Keratinocyte (primary cell): ENCODE results near the gene CSNK1G1. TPM values are rescaled to one million over a fixed set of nuclear protein-coding genes. Genes with fewer than 3 reads are reported as not detected.
A peak's percentile ranks its signal among the peaks of the same experiment; 100 is the strongest.

ENCODE experiments used
- DNase-seq: peaks from one replicate; pipeline ENCODE4 v3.0.0-alpha.2; 2011; ENCODE audit warnings: low read depth, missing footprints, low spot score
- FAIRE-seq: peaks from 2 replicates; lab custom pipeline; 2011; peaks lifted over from hg19 to GRCh38; lab: Jason Lieb, UNC
- H2AFZ ChIP-seq: 2 replicates; pipeline ENCODE4 v1.6.0; 2012; ENCODE audit warnings: low read length, control low read depth, inconsistent platforms; ENCODE audit not compliant: control insufficient read depth
- H3K27ac ChIP-seq: 2 replicates; pipeline ENCODE4 v1.5.1; 2011; ENCODE audit warnings: low read length; ENCODE audit not compliant: control insufficient read depth, insufficient read depth
- H3K27me3 ChIP-seq: 3 replicates; pipeline ENCODE4 v1.6.0; 2011; ENCODE audit warnings: low read length; ENCODE audit not compliant: control insufficient read depth, insufficient read depth; ENCODE audit errors: extremely low read depth
- H3K36me3 ChIP-seq, 2 experiments: 2 replicates in 1 of 2; 3 replicates in 1 of 2; pipeline ENCODE4 v1.5.1; 2011; ENCODE audit warnings: low read length in 2 of 2, mild to moderate bottlenecking in 1 of 2; ENCODE audit not compliant: control insufficient read depth in 2 of 2, insufficient read depth in 2 of 2; ENCODE audit errors: extremely low read depth in 1 of 2
- H3K4me1 ChIP-seq: 3 replicates; pipeline ENCODE4 v1.5.1; 2011; ENCODE audit warnings: low read length; ENCODE audit not compliant: control insufficient read depth, insufficient read depth; ENCODE audit errors: extremely low read depth
- H3K4me2 ChIP-seq: 3 replicates; pipeline ENCODE4 v1.6.0; 2011; ENCODE audit warnings: low read depth, low read length; ENCODE audit not compliant: control insufficient read depth, insufficient read depth; ENCODE audit errors: extremely low read depth
- H3K4me3 ChIP-seq, 3 experiments: fragments of 200-600 bp in 1 of 3; sonication (generic) in 1 of 3; 2 replicates in 2 of 3; 3 replicates in 1 of 3; pipeline ENCODE4 v1.5.1; 2011 to 2016; ENCODE audit warnings: low read length in 3 of 3, mild to moderate bottlenecking in 3 of 3, control low read depth in 2 of 3, inconsistent platforms in 1 of 3, low read depth in 1 of 3, mixed read lengths in 1 of 3, mixed run types in 1 of 3, moderate library complexity in 1 of 3; ENCODE audit not compliant: control insufficient read depth in 2 of 3, insufficient read depth in 2 of 3; ENCODE audit errors: extremely low read depth in 1 of 3
- H3K79me2 ChIP-seq: 2 replicates; pipeline ENCODE4 v1.6.0; 2012; ENCODE audit warnings: low read length; ENCODE audit not compliant: control insufficient read depth, insufficient read depth
- H3K9ac ChIP-seq: 3 replicates; pipeline ENCODE4 v1.6.0; 2011; ENCODE audit warnings: low read length; ENCODE audit not compliant: control insufficient read depth, insufficient read depth; ENCODE audit errors: extremely low read depth
- H3K9me1 ChIP-seq: 3 replicates; pipeline ENCODE4 v1.6.0; 2011; ENCODE audit warnings: low read length; ENCODE audit not compliant: control insufficient read depth, insufficient read depth; ENCODE audit errors: extremely low read depth
- H3K9me3 ChIP-seq: 2 replicates; pipeline ENCODE4 v1.5.1; 2012; ENCODE audit warnings: low read depth, low read length; ENCODE audit not compliant: control insufficient read depth
- H4K20me1 ChIP-seq: 3 replicates; pipeline ENCODE4 v1.6.0; 2011; ENCODE audit warnings: low read length; ENCODE audit not compliant: control insufficient read depth, insufficient read depth; ENCODE audit errors: extremely low read depth
- EZH2 ChIP-seq: IDR thresholded peaks from one replicate; pipeline ENCODE4 v1.6.1; 2012; ENCODE audit warnings: inconsistent platforms, mild to moderate bottlenecking, low read length, moderate library complexity
- dilution Hi-C: fragments of 300-500 bp; cut with MboI; formaldehyde crosslinking; loops from one replicate; pipeline ENCODE4 v1.7.0; 2020; ENCODE audit warnings: low sequenced_read_pairs; ENCODE audit not compliant: extremely low pct_ligation_motif_present
- polyA plus RNA-seq, 5 experiments: library from polyadenylated mRNA; depleted of rRNA in 3 of 5; stranded (reverse) in 3 of 5; stranded (forward) in 1 of 5; unstranded in 1 of 5; fragments of >200 nt; gene quantifications; 1 replicate in 1 of 5; 2 replicates in 3 of 5; 3 replicates in 1 of 5; pipeline versions ENCODE4 v1.2.1 to v1.2.3, GENCODE V29; 2011 to 2012; ENCODE audit warnings: missing spikeins in 2 of 5, low read depth in 1 of 5, low replicate concordance in 1 of 5
- TF ChIP-seq, protein P1 (sequence below), 3 experiments: IDR thresholded peaks in 1 of 3; conservative IDR thresholded peaks in 1 of 3; optimal IDR thresholded peaks in 1 of 3; 2 replicates in 2 of 3; 3 replicates in 1 of 3; pipeline versions ENCODE3 to v1.5.1; 2011; ENCODE audit warnings: low read length in 3 of 3, mild to moderate bottlenecking in 3 of 3, moderate library complexity in 2 of 3, control low read depth in 1 of 3, inconsistent platforms in 1 of 3; ENCODE audit not compliant: insufficient read depth in 2 of 3; ENCODE audit errors: extremely low read depth in 1 of 3

CSNK1G1 gene
- polyA plus RNA-seq, 1 donor (not counting 4 experiments of a cell fraction or from before 2014, with no cell fraction given): 28.9 TPM

DNA sequence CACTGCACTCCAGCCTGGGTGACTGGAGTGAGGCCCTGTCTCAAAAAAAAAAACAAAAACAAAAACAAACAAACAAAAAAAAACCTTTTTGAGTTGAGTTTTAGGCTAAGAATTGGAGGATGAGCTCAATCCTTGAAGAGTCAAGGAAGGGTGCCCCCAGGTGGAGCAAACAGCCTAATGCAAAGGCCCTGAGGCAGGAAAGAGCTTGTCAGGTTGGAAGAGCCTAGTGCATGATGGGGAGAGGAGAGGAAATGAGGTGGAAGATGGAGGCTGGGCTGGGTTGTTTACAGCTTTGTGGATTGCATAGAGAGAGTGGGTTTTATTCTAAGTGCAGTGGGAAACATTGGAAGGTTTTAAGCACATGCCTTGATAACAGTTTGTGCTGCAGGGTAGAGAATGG, 206.5 kb downstream of the CSNK1G1 start:
- Histone ChIP-seq H2AFZ (no peak overlapping the region), H3K4me2 (no peak overlapping the region), H3K9me3 (no peaks in the 10 kb centered on the region), H4K20me1 (peaks cover 2% of the 10 kb centered on the region), H3K27me3 (peaks cover 15% of the 10 kb centered on the region), H3K4me3 (no peak overlapping the region), H3K4me1 (peaks cover 4% of the 10 kb centered on the region), H3K9ac (no peak overlapping the region), H3K9me1 (no peaks in the 10 kb centered on the region), H3K36me3 (peaks cover 3 to 6% of the 10 kb centered on the region in 2 experiments), H3K79me2 (no peaks in the 10 kb centered on the region), H3K27ac (no peak overlapping the region)
- TF ChIP-seq, protein P1, sequence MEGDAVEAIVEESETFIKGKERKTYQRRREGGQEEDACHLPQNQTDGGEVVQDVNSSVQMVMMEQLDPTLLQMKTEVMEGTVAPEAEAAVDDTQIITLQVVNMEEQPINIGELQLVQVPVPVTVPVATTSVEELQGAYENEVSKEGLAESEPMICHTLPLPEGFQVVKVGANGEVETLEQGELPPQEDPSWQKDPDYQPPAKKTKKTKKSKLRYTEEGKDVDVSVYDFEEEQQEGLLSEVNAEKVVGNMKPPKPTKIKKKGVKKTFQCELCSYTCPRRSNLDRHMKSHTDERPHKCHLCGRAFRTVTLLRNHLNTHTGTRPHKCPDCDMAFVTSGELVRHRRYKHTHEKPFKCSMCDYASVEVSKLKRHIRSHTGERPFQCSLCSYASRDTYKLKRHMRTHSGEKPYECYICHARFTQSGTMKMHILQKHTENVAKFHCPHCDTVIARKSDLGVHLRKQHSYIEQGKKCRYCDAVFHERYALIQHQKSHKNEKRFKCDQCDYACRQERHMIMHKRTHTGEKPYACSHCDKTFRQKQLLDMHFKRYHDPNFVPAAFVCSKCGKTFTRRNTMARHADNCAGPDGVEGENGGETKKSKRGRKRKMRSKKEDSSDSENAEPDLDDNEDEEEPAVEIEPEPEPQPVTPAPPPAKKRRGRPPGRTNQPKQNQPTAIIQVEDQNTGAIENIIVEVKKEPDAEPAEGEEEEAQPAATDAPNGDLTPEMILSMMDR (optimal IDR thresholded peaks at IDR 0.05 in 1 of 3, IDR thresholded peaks at IDR 0.05 in 1 of 3, conservative IDR thresholded peaks at IDR 0.05 in 1 of 3; ENCODE audit: extremely low read depth in 1 of 3, insufficient read depth in 2 of 3, low read length in 3 of 3): peak; percentile 25 to 43 (median 35)
- TF ChIP-seq EZH2: no peak
- DNase-seq (no peak), FAIRE-seq (no peak)
- dilution Hi-C loops: no loop called here

GRCh38 chr15:64148581-64148980, 207.4 kb downstream of the CSNK1G1 start:
- Histone ChIP-seq H2AFZ (no peak overlapping the region), H3K36me3 (peaks cover 2% of the 10 kb centered on the region in 2 experiments), H4K20me1 (no peaks in the 10 kb centered on the region), H3K27ac (no peak overlapping the region), H3K9me3 (no peaks in the 10 kb centered on the region), H3K9ac (no peak overlapping the region), H3K27me3 (peaks cover 15% of the 10 kb centered on the region), H3K9me1 (no peaks in the 10 kb centered on the region), H3K4me3 (no peak overlapping the region), H3K4me1 (peaks cover 4% of the 10 kb centered on the region), H3K4me2 (no peak overlapping the region), H3K79me2 (no peaks in the 10 kb centered on the region)
- DNase-seq: no peak
- dilution Hi-C loops: no loop called here
- TF ChIP-seq, protein P1 (optimal IDR thresholded peaks at IDR 0.05 in 1 of 3, IDR thresholded peaks at IDR 0.05 in 1 of 3, conservative IDR thresholded peaks at IDR 0.05 in 1 of 3; ENCODE audit: extremely low read depth in 1 of 3, insufficient read depth in 2 of 3, low read length in 3 of 3): no peak
- no peak for TF ChIP-seq EZH2
- FAIRE-seq: no peak
